Stimulated activated CD4-positive, alpha-beta T cell treated with anti-CD3 and anti-CD28 coated beads, Interleukin-4, amount 100 ng/mL, for 1 hour (primary cell): ENCODE measurements around the gene CABP1.

Experiments used
- DNase-seq: peaks from one replicate; pipeline ENCODE4 v3.0.0-alpha.2; 2020

The CABP1 gene

DNA sequence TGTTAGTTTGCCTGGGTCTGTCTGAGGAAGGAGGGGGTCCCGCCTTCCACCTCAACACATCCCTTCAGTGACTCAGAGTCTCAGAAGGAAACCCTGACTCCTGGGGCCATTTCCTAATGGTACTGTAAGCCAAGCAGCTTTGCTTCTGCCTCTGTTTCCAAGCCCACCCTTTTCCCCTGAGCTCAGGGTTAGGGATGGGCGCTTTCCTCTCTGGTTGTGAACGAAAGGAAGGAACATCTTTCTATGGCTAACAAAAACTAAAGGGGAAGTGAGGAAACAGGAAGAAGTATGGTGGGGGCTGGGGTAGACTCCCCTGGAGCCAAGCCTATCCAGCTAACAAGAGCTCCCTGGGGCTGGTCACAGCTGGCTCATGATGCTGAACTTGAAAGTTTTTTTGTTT lies 58.2 kb downstream of the CABP1 start:
- no peak for DNase-seq

- no peak for DNase-seq
Observed at GRCh38 chr12:120699553-120699952, 59.1 kb downstream of the CABP1 start.

DNA sequence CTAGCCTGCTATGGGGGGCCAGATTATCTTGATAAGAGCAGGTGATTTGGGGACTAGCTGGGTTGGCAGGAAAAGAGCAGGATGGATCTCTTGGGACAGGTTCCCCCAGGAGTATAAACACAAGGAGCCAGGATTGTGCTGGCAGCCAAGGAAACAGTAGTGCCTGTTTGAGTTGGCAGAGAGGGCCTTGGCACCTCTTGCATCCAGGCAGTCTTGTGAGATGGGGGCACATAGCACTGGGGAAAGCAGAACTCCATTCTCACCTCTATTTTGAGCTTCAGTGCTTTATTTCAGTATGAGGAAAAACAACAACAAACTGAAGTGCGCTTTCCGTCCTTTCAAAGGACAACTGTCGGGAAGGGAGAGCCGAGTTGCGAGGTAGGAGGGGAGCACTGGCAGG lies 60.5 kb downstream of the CABP1 start:
- no peak for DNase-seq

- no peak for DNase-seq
Observed at GRCh38 chr12:120702637-120703036, 62.2 kb downstream of the CABP1 start.

GRCh38 chr12:120703311-120703942 lies 63.0 kb downstream of the CABP1 start:
- no peak for DNase-seq

- no peak for DNase-seq
Observed at GRCh38 chr12:120705618-120706017, 65.2 kb downstream of the CABP1 start.

DNA sequence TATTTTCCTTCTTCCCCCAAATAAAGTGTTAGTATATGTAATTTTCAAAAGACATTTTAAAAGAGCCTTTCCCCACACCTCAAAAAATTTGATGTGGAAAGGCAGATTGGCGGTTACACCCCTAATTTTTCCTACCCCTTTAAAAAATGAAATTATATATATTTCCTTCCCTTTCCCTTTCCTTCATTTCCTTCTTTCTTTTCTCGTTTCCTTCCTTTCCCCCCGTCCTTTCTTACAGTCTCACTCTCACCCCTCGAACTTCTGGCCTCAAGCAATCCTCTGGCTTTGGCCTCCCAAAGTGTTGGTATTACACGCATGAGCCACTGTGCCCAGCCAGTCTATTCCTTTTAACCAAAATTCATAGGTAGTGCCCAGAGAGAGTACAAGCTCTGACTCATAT lies 65.6 kb downstream of the CABP1 start:
- no peak for DNase-seq

DNA sequence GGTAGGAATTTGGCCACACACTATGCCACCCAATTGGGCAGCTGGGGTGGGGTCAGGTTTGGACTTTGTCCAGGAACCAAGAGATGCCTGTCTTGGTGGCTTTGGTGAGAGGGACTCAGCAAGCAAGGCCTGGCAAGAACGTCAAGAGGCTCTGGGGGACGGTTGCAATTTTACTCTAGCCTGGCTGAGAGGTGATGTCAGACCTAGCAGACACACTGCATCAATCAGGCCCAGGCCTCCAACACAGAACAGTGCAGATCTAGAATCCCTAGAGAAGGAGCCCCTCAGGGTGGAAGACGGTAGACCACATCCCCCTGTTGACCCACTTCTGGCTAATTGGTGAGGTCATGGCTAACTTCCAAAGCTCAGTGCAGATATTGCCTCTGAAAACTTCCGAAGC lies 68.2 kb downstream of the CABP1 start:
- no peak for DNase-seq

DNA sequence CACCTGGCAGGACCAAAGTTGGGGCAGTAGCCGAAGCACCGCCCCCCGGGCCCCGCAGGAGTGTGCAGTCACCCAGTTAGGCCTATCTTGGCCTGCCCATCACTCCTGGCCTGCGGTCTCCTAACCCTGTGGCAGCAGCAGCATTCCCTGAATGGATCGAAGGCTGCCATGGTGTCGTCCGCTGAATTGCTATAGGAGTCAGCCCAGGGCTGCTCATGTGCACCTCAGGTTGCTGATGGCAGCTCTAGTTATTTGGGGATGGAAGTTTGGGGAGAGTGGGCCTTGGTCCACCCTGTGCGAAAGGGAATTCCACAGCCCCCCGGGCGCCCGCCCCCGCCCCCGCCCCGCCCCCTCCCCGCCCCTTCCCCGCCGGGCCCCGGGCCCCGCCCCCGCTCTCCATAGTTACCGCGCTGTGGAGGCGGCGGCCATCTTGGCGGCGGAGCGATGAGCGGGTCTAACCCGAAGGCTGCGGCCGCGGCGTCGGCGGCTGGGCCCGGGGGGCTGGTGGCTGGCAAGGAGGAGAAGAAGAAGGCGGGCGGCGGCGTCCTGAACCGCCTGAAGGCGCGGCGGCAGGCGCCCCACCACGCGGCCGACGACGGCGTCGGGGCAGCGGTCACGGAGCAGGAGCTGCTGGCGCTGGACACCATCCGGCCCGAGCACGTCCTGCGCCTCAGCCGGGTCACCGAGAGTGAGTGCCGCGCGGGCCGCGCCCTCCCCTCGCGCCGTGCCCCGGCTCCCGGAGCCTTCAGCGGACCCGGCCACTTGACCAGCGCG lies 69.8 kb downstream of the CABP1 start, which contains the start of gene UNC119B:
UNC119B (plus strand) TSS at position 428 of the 774 bp plus-strand sequence; CDS start at position 445, 17 bp downstream.
- DNase-seq = peak; percentile 82

GRCh38 chr12:120710805-120711296 lies 70.4 kb downstream of the CABP1 start:
- peak; percentile 31 for DNase-seq

- no peak for DNase-seq
Observed at GRCh38 chr12:120711411-120711810, 71.0 kb downstream of the CABP1 start.

GRCh38 chr12:120712610-120713009 lies 72.2 kb downstream of the CABP1 start:
- no peak for DNase-seq

DNA sequence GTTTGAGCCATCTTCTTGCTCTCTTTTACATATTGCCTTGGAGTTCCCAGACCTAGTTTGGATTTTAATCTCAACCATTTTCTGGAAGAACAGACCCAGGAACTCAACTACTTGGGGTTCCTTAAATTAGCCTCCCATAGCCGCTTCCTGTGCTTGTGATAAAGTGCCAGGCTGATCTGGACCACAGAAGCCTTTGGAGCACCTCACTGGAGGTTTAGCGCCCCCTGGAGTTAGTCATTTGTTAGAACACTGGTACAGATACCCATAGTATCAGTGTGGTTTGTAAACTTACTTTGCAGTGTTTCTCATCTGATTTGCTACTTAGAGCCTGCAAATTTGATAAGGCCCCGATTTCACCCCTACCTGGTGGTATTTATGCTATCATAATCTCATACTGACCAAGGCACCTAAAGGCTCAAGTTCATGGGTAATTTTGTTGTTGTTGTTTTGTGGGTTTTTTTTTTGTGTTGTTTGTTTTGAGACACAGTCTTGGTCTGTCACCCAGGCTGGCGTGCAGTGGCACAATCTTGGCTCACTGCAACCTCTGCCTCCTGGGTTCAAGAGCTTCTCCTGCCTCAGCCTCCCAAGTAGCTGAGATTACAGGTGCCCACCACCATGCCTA lies 73.5 kb downstream of the CABP1 start:
- peak; percentile 52 for DNase-seq
